GM23338 (cell line): ENCODE results near the gene MARCHF10. TPM values are rescaled to one million over a fixed set of nuclear protein-coding genes. Genes with fewer than 3 reads are reported as not detected.

Experiments
- ATAC-seq: fragments of 200-7000 bp; cut with Tn5 transposase; 3 replicates; pipeline ENCODE4 v1.9.1; 2020
- DNase-seq: peaks from one replicate; pipeline ENCODE4 v3.0.0-alpha.2; 2015; ENCODE audit warnings: low spot score
- H2AFZ ChIP-seq: fragments of 200-600 bp; sonication (generic); 2 replicates; pipeline ENCODE4 v1.8.0; 2016; ENCODE audit warnings: antibody characterized with exemption, mild to moderate bottlenecking, moderate library complexity
- H3F3A ChIP-seq: fragments of 200-600 bp; sonication (generic); replicated peaks from 2 replicates; pipeline ENCODE4 v1.8.0; 2017; ENCODE audit warnings: antibody characterized with exemption, mixed run types, low read depth
- H3K27ac ChIP-seq: fragments of 200-600 bp; sonication (generic); 2 replicates; pipeline ENCODE4 v1.6.1; 2016; ENCODE audit warnings: low read depth
- H3K27me3 ChIP-seq: fragments of 200-600 bp; sonication (generic); 2 replicates; pipeline ENCODE4 v1.8.0; 2016; ENCODE audit warnings: mild to moderate bottlenecking, mixed run types, moderate library complexity; ENCODE audit not compliant: insufficient read depth
- H3K36me3 ChIP-seq: fragments of 200-600 bp; sonication (generic); 2 replicates; pipeline ENCODE4 v1.8.0; 2016; ENCODE audit warnings: mild to moderate bottlenecking; ENCODE audit not compliant: insufficient read depth
- H3K4me1 ChIP-seq: fragments of 200-600 bp; sonication (generic); 2 replicates; pipeline ENCODE4 v1.8.0; 2016; ENCODE audit warnings: mild to moderate bottlenecking, moderate library complexity; ENCODE audit not compliant: insufficient read depth
- H3K4me2 ChIP-seq: fragments of 200-600 bp; sonication (generic); 2 replicates; pipeline ENCODE4 v1.7.1; 2017; ENCODE audit warnings: mixed run types
- H3K4me3 ChIP-seq: fragments of 200-600 bp; sonication (generic); 2 replicates; pipeline ENCODE4 v1.6.1; 2016; ENCODE audit warnings: mixed run types
- H3K79me2 ChIP-seq: fragments of 200-600 bp; sonication (generic); replicated peaks from 2 replicates; pipeline ENCODE4 v1.8.0; 2017; ENCODE audit warnings: mild to moderate bottlenecking; ENCODE audit not compliant: insufficient read depth
- H3K9me2 ChIP-seq: fragments of 200-600 bp; sonication (generic); 2 replicates; pipeline ENCODE4 v1.8.0; 2017; ENCODE audit not compliant: insufficient read depth
- H4K20me1 ChIP-seq: fragments of 200-600 bp; sonication (generic); replicated peaks from 2 replicates; pipeline ENCODE4 v1.8.0; 2017; ENCODE audit warnings: mild to moderate bottlenecking; ENCODE audit not compliant: insufficient read depth
- H3K27ac Mint-ChIP-seq: 2 replicates; pipeline ENCODE4 v1.8.0; 2020; ENCODE audit warnings: inconsistent platforms, mild to moderate bottlenecking, moderate library complexity, mixed read lengths
- H3K27me3 Mint-ChIP-seq: 3 replicates; pipeline ENCODE4 v1.8.0; 2022; ENCODE audit warnings: low read depth, mild to moderate bottlenecking, moderate library complexity, mixed read lengths, inconsistent platforms; ENCODE audit not compliant: insufficient read depth, poor library complexity
- H3K36me3 Mint-ChIP-seq: 3 replicates; pipeline ENCODE4 v1.8.0; 2021; ENCODE audit warnings: low read depth, mild to moderate bottlenecking, inconsistent platforms, moderate library complexity, mixed read lengths
- H3K4me1 Mint-ChIP-seq: 3 replicates; pipeline ENCODE4 v1.8.0; 2020; ENCODE audit warnings: mild to moderate bottlenecking, inconsistent platforms, mixed read lengths
- H3K4me3 Mint-ChIP-seq: 3 replicates; pipeline ENCODE4 v1.8.0; 2021; ENCODE audit warnings: moderate library complexity, mild to moderate bottlenecking, inconsistent platforms, mixed read lengths
- H3K9me3 Mint-ChIP-seq: 3 replicates; pipeline ENCODE4 v1.8.0; 2020; ENCODE audit warnings: moderate library complexity, mild to moderate bottlenecking, inconsistent platforms, mixed read lengths
- EZH2 ChIP-seq: fragments of 200-600 bp; sonication (generic); IDR thresholded peaks from one replicate; pipeline ENCODE4 v1.8.0; 2017; ENCODE audit warnings: antibody characterized with exemption, mild to moderate bottlenecking, low read depth; ENCODE audit not compliant: unreplicated experiment
- JUNB ChIP-seq: IDR thresholded peaks from one replicate; pipeline ENCODE4 v1.6.1; 2016; ENCODE audit warnings: antibody characterized with exemption; ENCODE audit not compliant: unreplicated experiment
- NANOG ChIP-seq: IDR thresholded peaks from 2 replicates; pipeline ENCODE4 v1.6.1; 2016; ENCODE audit warnings: antibody characterized with exemption, borderline replicate concordance
- ZNF114 ChIP-seq: fragments of 250-450 bp; sonication (Bioruptor Pico); IDR thresholded peaks from 2 replicates; pipeline ENCODE4 v1.5.0; 2020; ENCODE audit warnings: mild to moderate bottlenecking, moderate library complexity
- ZNF331 ChIP-seq: fragments of 250-450 bp; sonication (Bioruptor Pico); IDR thresholded peaks from 2 replicates; pipeline ENCODE4 v1.5.0; 2020; ENCODE audit warnings: low read depth, mild to moderate bottlenecking, moderate library complexity
- polyA plus RNA-seq: library from polyadenylated mRNA; unstranded; fragments of >200 nt; fragmentation: Nextera tagmentation; extraction: Ambion mirVana; gene quantifications from 2 replicates; pipeline ENCODE4 v1.2.1, GENCODE V29; 2016
- total RNA-seq: library from RNA; depleted of rRNA; stranded (reverse); fragments of >200 nt; shearing (Covaris generic); gene quantifications from 2 replicates; pipeline ENCODE4 v1.2.3, GENCODE V29; 2014
- TF ChIP-seq, protein P1 (sequence below): IDR thresholded peaks from one replicate; pipeline ENCODE4 v1.6.1; 2018; ENCODE audit warnings: antibody characterized with exemption; ENCODE audit not compliant: unreplicated experiment
- TF ChIP-seq, protein P2 (sequence below), 2 experiments: fragments of 200-600 bp in 1 of 2; sonication (generic) in 1 of 2; conservative IDR thresholded peaks; 2 replicates each; pipeline versions ENCODE4 v1.5.1 to v1.6.1; 2016 to 2017; ENCODE audit warnings: antibody characterized with exemption in 2 of 2, low read depth in 2 of 2, mild to moderate bottlenecking in 2 of 2, moderate library complexity in 1 of 2
- TF ChIP-seq, protein P3 (sequence below): IDR thresholded peaks from 2 replicates; pipeline ENCODE4 v1.6.1; 2016; ENCODE audit warnings: antibody characterized with exemption

The MARCHF10 gene
- total and polyA plus RNA-seq, 2 experiments from 2014 or later, result 0.50 TPM; not detected in 1

DNA sequence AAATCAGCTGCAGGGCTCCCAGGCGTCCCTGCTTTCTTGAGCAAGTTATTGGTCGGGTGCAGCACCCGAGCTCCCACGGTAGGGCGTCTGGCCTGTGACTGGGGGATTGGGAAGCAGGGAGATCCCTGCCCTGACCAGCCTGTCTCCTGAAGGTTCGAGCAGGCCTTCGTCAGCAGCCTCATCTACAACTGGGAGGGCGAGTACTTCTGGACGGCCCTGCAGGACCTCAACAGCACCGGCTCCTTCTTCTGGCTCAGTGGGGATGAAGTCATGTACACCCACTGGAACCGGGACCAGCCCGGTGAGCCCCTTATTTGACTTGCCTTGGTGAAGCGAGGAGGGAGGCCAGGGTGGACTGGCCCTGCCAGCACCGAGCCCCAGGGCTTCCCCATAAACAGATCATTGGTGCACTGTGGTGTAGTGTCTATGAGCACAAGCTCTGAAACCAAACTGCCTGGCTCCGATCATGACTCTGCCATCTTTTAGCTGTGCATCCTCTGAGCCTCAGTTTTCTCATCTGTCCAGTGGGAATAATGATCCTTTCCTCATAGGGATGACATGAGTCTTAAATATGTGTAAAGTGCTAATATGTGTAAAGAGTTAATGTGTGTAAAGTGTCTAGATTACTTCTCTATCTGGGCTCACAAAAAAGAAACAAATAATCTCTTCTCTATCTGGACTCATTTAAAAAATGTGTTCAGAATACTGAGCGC is 131.7 kb downstream of the MARCHF10 start (continued):
- TF ChIP-seq, protein P1, sequence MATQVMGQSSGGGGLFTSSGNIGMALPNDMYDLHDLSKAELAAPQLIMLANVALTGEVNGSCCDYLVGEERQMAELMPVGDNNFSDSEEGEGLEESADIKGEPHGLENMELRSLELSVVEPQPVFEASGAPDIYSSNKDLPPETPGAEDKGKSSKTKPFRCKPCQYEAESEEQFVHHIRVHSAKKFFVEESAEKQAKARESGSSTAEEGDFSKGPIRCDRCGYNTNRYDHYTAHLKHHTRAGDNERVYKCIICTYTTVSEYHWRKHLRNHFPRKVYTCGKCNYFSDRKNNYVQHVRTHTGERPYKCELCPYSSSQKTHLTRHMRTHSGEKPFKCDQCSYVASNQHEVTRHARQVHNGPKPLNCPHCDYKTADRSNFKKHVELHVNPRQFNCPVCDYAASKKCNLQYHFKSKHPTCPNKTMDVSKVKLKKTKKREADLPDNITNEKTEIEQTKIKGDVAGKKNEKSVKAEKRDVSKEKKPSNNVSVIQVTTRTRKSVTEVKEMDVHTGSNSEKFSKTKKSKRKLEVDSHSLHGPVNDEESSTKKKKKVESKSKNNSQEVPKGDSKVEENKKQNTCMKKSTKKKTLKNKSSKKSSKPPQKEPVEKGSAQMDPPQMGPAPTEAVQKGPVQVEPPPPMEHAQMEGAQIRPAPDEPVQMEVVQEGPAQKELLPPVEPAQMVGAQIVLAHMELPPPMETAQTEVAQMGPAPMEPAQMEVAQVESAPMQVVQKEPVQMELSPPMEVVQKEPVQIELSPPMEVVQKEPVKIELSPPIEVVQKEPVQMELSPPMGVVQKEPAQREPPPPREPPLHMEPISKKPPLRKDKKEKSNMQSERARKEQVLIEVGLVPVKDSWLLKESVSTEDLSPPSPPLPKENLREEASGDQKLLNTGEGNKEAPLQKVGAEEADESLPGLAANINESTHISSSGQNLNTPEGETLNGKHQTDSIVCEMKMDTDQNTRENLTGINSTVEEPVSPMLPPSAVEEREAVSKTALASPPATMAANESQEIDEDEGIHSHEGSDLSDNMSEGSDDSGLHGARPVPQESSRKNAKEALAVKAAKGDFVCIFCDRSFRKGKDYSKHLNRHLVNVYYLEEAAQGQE, result no peak
- TF ChIP-seq, protein P2, sequence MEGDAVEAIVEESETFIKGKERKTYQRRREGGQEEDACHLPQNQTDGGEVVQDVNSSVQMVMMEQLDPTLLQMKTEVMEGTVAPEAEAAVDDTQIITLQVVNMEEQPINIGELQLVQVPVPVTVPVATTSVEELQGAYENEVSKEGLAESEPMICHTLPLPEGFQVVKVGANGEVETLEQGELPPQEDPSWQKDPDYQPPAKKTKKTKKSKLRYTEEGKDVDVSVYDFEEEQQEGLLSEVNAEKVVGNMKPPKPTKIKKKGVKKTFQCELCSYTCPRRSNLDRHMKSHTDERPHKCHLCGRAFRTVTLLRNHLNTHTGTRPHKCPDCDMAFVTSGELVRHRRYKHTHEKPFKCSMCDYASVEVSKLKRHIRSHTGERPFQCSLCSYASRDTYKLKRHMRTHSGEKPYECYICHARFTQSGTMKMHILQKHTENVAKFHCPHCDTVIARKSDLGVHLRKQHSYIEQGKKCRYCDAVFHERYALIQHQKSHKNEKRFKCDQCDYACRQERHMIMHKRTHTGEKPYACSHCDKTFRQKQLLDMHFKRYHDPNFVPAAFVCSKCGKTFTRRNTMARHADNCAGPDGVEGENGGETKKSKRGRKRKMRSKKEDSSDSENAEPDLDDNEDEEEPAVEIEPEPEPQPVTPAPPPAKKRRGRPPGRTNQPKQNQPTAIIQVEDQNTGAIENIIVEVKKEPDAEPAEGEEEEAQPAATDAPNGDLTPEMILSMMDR (conservative IDR thresholded peaks at IDR 0.05; ENCODE audit: low read depth in 2 of 2), result no peak
- TF ChIP-seq, protein P3, sequence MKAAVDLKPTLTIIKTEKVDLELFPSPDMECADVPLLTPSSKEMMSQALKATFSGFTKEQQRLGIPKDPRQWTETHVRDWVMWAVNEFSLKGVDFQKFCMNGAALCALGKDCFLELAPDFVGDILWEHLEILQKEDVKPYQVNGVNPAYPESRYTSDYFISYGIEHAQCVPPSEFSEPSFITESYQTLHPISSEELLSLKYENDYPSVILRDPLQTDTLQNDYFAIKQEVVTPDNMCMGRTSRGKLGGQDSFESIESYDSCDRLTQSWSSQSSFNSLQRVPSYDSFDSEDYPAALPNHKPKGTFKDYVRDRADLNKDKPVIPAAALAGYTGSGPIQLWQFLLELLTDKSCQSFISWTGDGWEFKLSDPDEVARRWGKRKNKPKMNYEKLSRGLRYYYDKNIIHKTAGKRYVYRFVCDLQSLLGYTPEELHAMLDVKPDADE, result no peak

DNA sequence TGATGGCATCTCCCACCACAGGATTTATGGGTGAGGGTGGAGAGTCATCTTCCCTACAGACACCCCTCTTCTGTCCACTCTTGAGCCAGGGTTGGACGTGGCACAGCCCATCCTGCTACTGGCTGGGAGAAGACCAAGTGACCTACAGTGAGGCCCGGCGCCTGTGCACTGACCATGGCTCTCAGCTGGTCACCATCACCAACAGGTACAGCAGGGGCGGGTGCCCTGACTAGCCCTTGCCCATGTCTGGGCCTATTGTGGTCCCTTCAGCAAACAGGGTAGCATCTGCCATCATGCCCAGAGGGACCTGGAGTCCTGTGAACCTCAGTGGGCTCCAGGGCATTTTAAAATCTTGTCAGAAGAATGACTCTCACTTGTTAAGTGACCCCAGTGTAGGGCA is 132.4 kb downstream of the MARCHF10 start:
- Histone ChIP-seq H3K36me3 (no peaks in the 10 kb centered on the region), H3K27me3 (no peaks in the 10 kb centered on the region), H3K27ac (no peak overlapping the region), H3K4me2 (no peak overlapping the region), H2AFZ (no peak overlapping the region), H3K4me1 (no peaks in the 10 kb centered on the region), H4K20me1 (no peaks in the 10 kb centered on the region), H3K9me2 (no peaks in the 10 kb centered on the region), H3K79me2 (no peaks in the 10 kb centered on the region), H3K4me3 (no peak overlapping the region), H3F3A (no peaks in the 10 kb centered on the region)
- TF ChIP-seq, protein P1, result no peak
- TF ChIP-seq ZNF114 (no peak), ZNF331 (no peak), NANOG (no peak), JUNB (no peak), EZH2 (no peak)
- Mint-ChIP-seq H3K27me3 (peaks cover 1% of the 10 kb centered on the region), H3K36me3 (no peaks in the 10 kb centered on the region; the same call in 2 of the 3 replicates), H3K4me3 (no peak overlapping the region), H3K4me1 (0 out of 3 replicates have a peak, but pooled peaks cover 3% of the 10 kb centered on the region), H3K27ac (no peak overlapping the region), H3K9me3 (no peaks in the 10 kb centered on the region)
- DNase-seq (no peak), ATAC-seq (no peak)
